ENCODE measurements around the gene YDJC. TPM values are rescaled to one million over a fixed set of nuclear protein-coding genes. Genes with fewer than 3 reads are reported as not detected.
A peak's percentile ranks its signal among the peaks of the same experiment; 100 is the strongest.

YDJC gene
- total and polyA plus RNA-seq, 2 donors from 2014 or later: 24.7 to 28.2 TPM

DNA sequence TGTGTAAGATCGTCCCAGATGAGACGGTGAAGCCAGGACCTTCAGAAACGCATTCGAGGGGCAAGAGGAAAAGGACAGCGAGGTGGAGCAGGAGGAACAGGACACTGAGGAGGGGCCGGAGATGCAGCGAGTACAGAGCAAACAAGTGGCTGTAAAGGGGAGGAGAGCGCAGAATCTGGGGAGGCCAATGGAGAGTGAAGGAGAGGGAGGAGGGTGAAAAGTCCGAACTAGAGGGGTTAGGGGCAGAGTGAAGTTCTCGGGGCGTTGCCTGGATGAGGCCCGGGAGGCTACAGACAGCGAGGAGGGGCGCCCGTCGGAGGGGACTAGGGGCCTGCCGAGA is 27.2 kb upstream of the YDJC start:
- intact Hi-C loops (cut with DNase I): no loop called here
- Histone ChIP-seq H3K9ac (ENCODE audit: low read length in 3 of 3) (no peak overlapping the region), H3K4me3 (ENCODE audit: low read length in 3 of 3) (peak overlapping the region in 1 of 3 donors; percentile 56), H3K4me1 (ENCODE audit: control insufficient read depth in 2 of 3, insufficient read depth in 2 of 3, low read depth in 1 of 3, low read length in 3 of 3) (peaks cover 0 to 4% (median 0%) of the 10 kb centered on the region in 3 donors), H3K27me3 (ENCODE audit: control insufficient read depth, insufficient read depth, low read length) (no peaks in the 10 kb centered on the region), H3K36me3 (ENCODE audit: control insufficient read depth in 2 of 3, insufficient read depth in 3 of 3, low read length in 3 of 3) (no peaks in the 10 kb centered on the region), H3K9me3 (ENCODE audit: control insufficient read depth in 2 of 3, insufficient read depth in 1 of 3, low read length in 3 of 3) (no peaks in the 10 kb centered on the region), H3K27ac (ENCODE audit: low read depth in 2 of 2, low read length in 2 of 2) (no peak overlapping the region)
- FAIRE-seq (no peak), DNase-seq (no peak)
- TF ChIP-seq, protein P1, sequence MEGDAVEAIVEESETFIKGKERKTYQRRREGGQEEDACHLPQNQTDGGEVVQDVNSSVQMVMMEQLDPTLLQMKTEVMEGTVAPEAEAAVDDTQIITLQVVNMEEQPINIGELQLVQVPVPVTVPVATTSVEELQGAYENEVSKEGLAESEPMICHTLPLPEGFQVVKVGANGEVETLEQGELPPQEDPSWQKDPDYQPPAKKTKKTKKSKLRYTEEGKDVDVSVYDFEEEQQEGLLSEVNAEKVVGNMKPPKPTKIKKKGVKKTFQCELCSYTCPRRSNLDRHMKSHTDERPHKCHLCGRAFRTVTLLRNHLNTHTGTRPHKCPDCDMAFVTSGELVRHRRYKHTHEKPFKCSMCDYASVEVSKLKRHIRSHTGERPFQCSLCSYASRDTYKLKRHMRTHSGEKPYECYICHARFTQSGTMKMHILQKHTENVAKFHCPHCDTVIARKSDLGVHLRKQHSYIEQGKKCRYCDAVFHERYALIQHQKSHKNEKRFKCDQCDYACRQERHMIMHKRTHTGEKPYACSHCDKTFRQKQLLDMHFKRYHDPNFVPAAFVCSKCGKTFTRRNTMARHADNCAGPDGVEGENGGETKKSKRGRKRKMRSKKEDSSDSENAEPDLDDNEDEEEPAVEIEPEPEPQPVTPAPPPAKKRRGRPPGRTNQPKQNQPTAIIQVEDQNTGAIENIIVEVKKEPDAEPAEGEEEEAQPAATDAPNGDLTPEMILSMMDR (IDR thresholded peaks at IDR 0.05; ENCODE audit: borderline replicate concordance, extremely low read depth, insufficient read depth): no peak

- FAIRE-seq (no peak), DNase-seq (peak in 4 of 5 donors; percentile 79 to 91 (median 84))
- no peaks in the 10 kb centered on the region for H3K9me3 ChIP-seq (ENCODE audit: control insufficient read depth in 2 of 3, insufficient read depth in 1 of 3, low read length in 3 of 3)
- H3K4me3 ChIP-seq (ENCODE audit: low read length in 3 of 3): peak overlapping the region in 2 of 3 donors; percentile 46 to 68
- intact Hi-C loops (cut with DNase I): no loop called here
- no peak overlapping the region for H3K9ac ChIP-seq (ENCODE audit: low read length in 3 of 3)
- H3K4me1 ChIP-seq (ENCODE audit: control insufficient read depth in 2 of 3, insufficient read depth in 2 of 3, low read depth in 1 of 3, low read length in 3 of 3): peaks cover 0 to 8% (median 7%) of the 10 kb centered on the region in 3 donors
- H3K27ac ChIP-seq (ENCODE audit: low read depth in 2 of 2, low read length in 2 of 2): no peak overlapping the region
- TF ChIP-seq, protein P1 (IDR thresholded peaks at IDR 0.05; ENCODE audit: borderline replicate concordance, extremely low read depth, insufficient read depth): no peak
- peaks cover 0 to 3% (median 0%) of the 10 kb centered on the region in 3 donors for H3K36me3 ChIP-seq (ENCODE audit: control insufficient read depth in 2 of 3, insufficient read depth in 3 of 3, low read length in 3 of 3)
- H3K27me3 ChIP-seq (ENCODE audit: control insufficient read depth, insufficient read depth, low read length): no peaks in the 10 kb centered on the region
Measured at GRCh38 chr22:21652547-21653545, 23.0 kb upstream of the YDJC start.

DNA sequence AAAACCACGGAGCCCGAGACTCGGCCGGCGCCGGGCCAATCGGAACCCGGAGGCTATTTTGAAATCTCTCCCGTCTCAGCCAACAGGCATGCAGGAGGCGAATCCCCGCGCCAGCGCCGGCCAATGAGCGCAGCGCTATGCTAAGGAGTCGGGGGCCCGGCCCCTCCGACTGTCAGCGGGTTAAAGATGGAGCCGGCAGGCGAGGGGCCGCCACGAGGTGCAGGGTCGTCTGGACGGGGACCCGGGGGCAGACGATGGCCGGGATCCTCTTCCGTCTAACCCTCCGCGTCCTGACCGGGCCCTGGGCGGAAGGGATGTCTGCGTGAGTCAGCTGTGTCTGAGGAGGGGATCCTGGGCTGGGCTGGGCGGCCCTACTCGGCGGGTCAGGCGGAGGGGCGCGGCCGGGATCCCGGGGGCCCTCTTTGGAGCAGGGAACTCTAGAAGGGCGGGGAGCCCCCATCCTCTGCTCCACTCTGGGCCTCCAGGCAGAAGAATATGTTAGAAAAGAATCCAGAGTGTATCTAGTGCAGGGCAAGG is 22.3 kb upstream of the YDJC start:
- H3K27me3 ChIP-seq (ENCODE audit: control insufficient read depth, insufficient read depth, low read length): no peaks in the 10 kb centered on the region
- H3K36me3 ChIP-seq (ENCODE audit: control insufficient read depth in 2 of 3, insufficient read depth in 3 of 3, low read length in 3 of 3): peaks cover 0 to 3% (median 0%) of the 10 kb centered on the region in 3 donors
- peak overlapping the region in 2 of 3 donors; percentile 58 to 68 for H3K4me3 ChIP-seq (ENCODE audit: low read length in 3 of 3)
- DNase-seq (peak; percentile 92 to 97 (median 94)), FAIRE-seq (no peak)
- H3K4me1 ChIP-seq (ENCODE audit: control insufficient read depth in 2 of 3, insufficient read depth in 2 of 3, low read depth in 1 of 3, low read length in 3 of 3): peaks cover 0 to 7% (median 6%) of the 10 kb centered on the region in 3 donors
- H3K27ac ChIP-seq (ENCODE audit: low read depth in 2 of 2, low read length in 2 of 2): no peak overlapping the region
- intact Hi-C loops (cut with DNase I): no loop called here
- TF ChIP-seq, protein P1 (IDR thresholded peaks at IDR 0.05; ENCODE audit: borderline replicate concordance, extremely low read depth, insufficient read depth): no peak
- peak overlapping the region in 1 of 3 donors; percentile 38 for H3K9ac ChIP-seq (ENCODE audit: low read length in 3 of 3)
- no peaks in the 10 kb centered on the region for H3K9me3 ChIP-seq (ENCODE audit: control insufficient read depth in 2 of 3, insufficient read depth in 1 of 3, low read length in 3 of 3)
